Natural killer cell (primary cell): ENCODE results near the gene RAB11FIP3. TPM values are rescaled to one million over a fixed set of nuclear protein-coding genes. Genes with fewer than 3 reads are reported as not detected.
"Not testable (repeated sequence)": the region's sequence is repeated elsewhere in the genome, so short reads cannot be mapped to it uniquely, and the experiment has no call there.

Experiments used
- ATAC-seq, 3 donors: fragments of 150-1000 bp in 2 of 3; fragments of 200-7000 bp in 1 of 3; cut with Tn5 transposase; 1 replicate in 1 of 3; 2 replicates in 2 of 3; pipeline ENCODE4 v1.10.0; 2021; ENCODE audit warnings: mild to moderate bottlenecking in 2 of 3, moderate library complexity in 2 of 3
- DNase-seq, 2 donors: peaks; one replicate each; pipeline versions ENCODE4 v3.0.0 to v3.0.0-alpha.2; 2013 to 2021; ENCODE audit warnings: mixed read lengths in 1 of 2
- H3K27ac ChIP-seq: one replicate; pipeline ENCODE4 v1.5.1; 2013; ENCODE audit warnings: mild to moderate bottlenecking, low read length
- H3K27me3 ChIP-seq: one replicate; pipeline ENCODE4 v1.6.1; 2013; ENCODE audit warnings: low read length; ENCODE audit not compliant: control insufficient read depth, insufficient read depth
- H3K36me3 ChIP-seq: one replicate; pipeline ENCODE4 v1.6.1; 2013; ENCODE audit warnings: low read length; ENCODE audit not compliant: control insufficient read depth, insufficient read depth
- H3K4me1 ChIP-seq: one replicate; pipeline ENCODE4 v1.6.1; 2013; ENCODE audit warnings: low read length; ENCODE audit not compliant: control insufficient read depth, insufficient read depth
- H3K4me3 ChIP-seq: one replicate; pipeline ENCODE4 v1.5.1; 2013; ENCODE audit warnings: low read length
- H3K9me3 ChIP-seq: one replicate; pipeline ENCODE4 v1.6.1; 2013; ENCODE audit warnings: low read length; ENCODE audit not compliant: control insufficient read depth, insufficient read depth
- H3K27ac Mint-ChIP-seq, 2 donors: one replicate each; pipeline ENCODE4 v1.8.0; 2022; ENCODE audit warnings: mild to moderate bottlenecking in 2 of 2, mixed read lengths in 2 of 2, moderate library complexity in 1 of 2
- H3K27me3 Mint-ChIP-seq, 2 donors: one replicate each; pipeline ENCODE4 v1.8.0; 2022; ENCODE audit warnings: low read depth in 2 of 2, mixed read lengths in 2 of 2
- H3K36me3 Mint-ChIP-seq: one replicate; pipeline ENCODE4 v1.8.0; 2022; ENCODE audit warnings: mixed read lengths
- H3K4me1 Mint-ChIP-seq, 2 donors: one replicate each; pipeline ENCODE4 v1.8.0; 2022; ENCODE audit warnings: mixed read lengths in 2 of 2
- H3K4me3 Mint-ChIP-seq: one replicate; pipeline ENCODE4 v1.8.0; 2022; ENCODE audit warnings: mild to moderate bottlenecking, moderate library complexity, mixed read lengths
- H3K9me3 Mint-ChIP-seq, 2 donors: one replicate each; pipeline ENCODE4 v1.8.0; 2022; ENCODE audit warnings: mixed read lengths in 2 of 2
- CTCF ChIP-seq: fragments of 200-600 bp; IDR thresholded peaks from one replicate; pipeline ENCODE4 v1.8.0; 2022; ENCODE audit warnings: antibody characterized with exemption
- WGBS: methylation state at CpG from one replicate; pipeline ENCODE4 v1.1.7; 2013; ENCODE audit warnings: missing lambda C conversion rate; ENCODE audit not compliant: insufficient coverage; 5-methylcytosine and 5-hydroxymethylcytosine counted together
- intact Hi-C: fragments of 100-400 bp; cut with micrococcal nuclease; formaldehyde crosslinking; loops from one replicate; pipeline ENCODE4 v1.14.2; 2022
- total RNA-seq, 4 donors: library from RNA; stranded (reverse); fragments of 120-200 nt in 1 of 4; gene quantifications; one replicate each; pipeline versions ENCODE4 v1.2.3 to v1.2.4, GENCODE V29; 2013 to 2022

Gene RAB11FIP3
- total RNA-seq, 3 donors from 2014 or later (not counting 1 experiment from before 2014, with no cell fraction given): 51.0 to 61.2 (median 55.3) TPM

- Mint-ChIP-seq H3K4me1 (peaks cover 10 to 24% of the 10 kb centered on the region in 2 donors), H3K9me3 (no peaks in the 10 kb centered on the region), H3K4me3 (peak within 1 kb of the TSS; percentile 86), H3K27me3 (no peaks in the 10 kb centered on the region), H3K27ac (peak within 1 kb of the TSS; percentile 73 to 77), H3K36me3 (no peaks in the 10 kb centered on the region)
- TF ChIP-seq CTCF: no peak
- ATAC-seq: peak; percentile 71 to 88 (median 81)
- DNase-seq: peak; percentile 55 to 84
- H3K4me1 ChIP-seq: peaks cover 46% of the 10 kb centered on the region
- peak within 1 kb of the TSS; percentile 63 for H3K4me3 ChIP-seq
- under 1% methylated on average over 105 of the region's 123 CpGs for WGBS
- peaks cover 2% of the 10 kb centered on the region for H3K36me3 ChIP-seq
- peak within 1 kb of the TSS; percentile 5 for H3K27ac ChIP-seq
- no peaks in the 10 kb centered on the region for H3K27me3 ChIP-seq
- no peaks in the 10 kb centered on the region for H3K9me3 ChIP-seq
- intact Hi-C loops: no loop called here
Observed at GRCh38 chr16:381789-382717, 43.4 kb upstream of the RAB11FIP3 start, which contains the start of gene PGAP6. Gene PGAP6, minus strand, starts transcription at chr16:381978. Its CDS starts 157 bp downstream, at chr16:381821.

GRCh38 chr16:383326-384051, 42.0 kb upstream of the RAB11FIP3 start:
- H3K27me3 Mint-ChIP-seq: no peaks in the 10 kb centered on the region
- intact Hi-C loops: no loop called here
- peaks cover 10 to 22% of the 10 kb centered on the region in 2 donors for H3K4me1 Mint-ChIP-seq
- H3K9me3 Mint-ChIP-seq: no peaks in the 10 kb centered on the region
- TF ChIP-seq CTCF: no peak
- peak in 2 of 3 donors; percentile 19 to 46 for ATAC-seq
- H3K4me3 ChIP-seq: peak overlapping the region; percentile 8
- peak overlapping the region; percentile 73 to 77 for H3K27ac Mint-ChIP-seq
- DNase-seq: peak; percentile 51 to 70
- peak overlapping the region; percentile 86 for H3K4me3 Mint-ChIP-seq
- no peaks in the 10 kb centered on the region for H3K36me3 ChIP-seq
- H3K9me3 ChIP-seq: no peaks in the 10 kb centered on the region
- H3K4me1 ChIP-seq: peaks cover 46% of the 10 kb centered on the region
- 23% methylated on average over 33 of the region's 33 CpGs for WGBS
- no peaks in the 10 kb centered on the region for H3K36me3 Mint-ChIP-seq
- H3K27me3 ChIP-seq: no peaks in the 10 kb centered on the region
- peak overlapping the region; percentile 15 for H3K27ac ChIP-seq

- H3K27me3 Mint-ChIP-seq: no peaks in the 10 kb centered on the region
- no peak overlapping the region for H3K4me3 ChIP-seq
- no peak overlapping the region for H3K27ac ChIP-seq
- no peaks in the 10 kb centered on the region for H3K27me3 ChIP-seq
- peaks cover 4% of the 10 kb centered on the region for H3K9me3 ChIP-seq
- TF ChIP-seq CTCF: no peak
- WGBS: 86% methylated on average over 19 of the region's 19 CpGs
- DNase-seq: no peak
- intact Hi-C loops: no loop called here
- H3K36me3 Mint-ChIP-seq: no peaks in the 10 kb centered on the region
- H3K9me3 Mint-ChIP-seq: no peaks in the 10 kb centered on the region
- H3K36me3 ChIP-seq: no peaks in the 10 kb centered on the region
- peaks cover 10 to 14% of the 10 kb centered on the region in 2 donors for H3K4me1 Mint-ChIP-seq
- no peak for ATAC-seq
- H3K4me3 Mint-ChIP-seq: no peak overlapping the region
- peaks cover 26% of the 10 kb centered on the region for H3K4me1 ChIP-seq
- H3K27ac Mint-ChIP-seq: no peak overlapping the region
Observed at GRCh38 chr16:386641-387156, 38.8 kb upstream of the RAB11FIP3 start.

DNA sequence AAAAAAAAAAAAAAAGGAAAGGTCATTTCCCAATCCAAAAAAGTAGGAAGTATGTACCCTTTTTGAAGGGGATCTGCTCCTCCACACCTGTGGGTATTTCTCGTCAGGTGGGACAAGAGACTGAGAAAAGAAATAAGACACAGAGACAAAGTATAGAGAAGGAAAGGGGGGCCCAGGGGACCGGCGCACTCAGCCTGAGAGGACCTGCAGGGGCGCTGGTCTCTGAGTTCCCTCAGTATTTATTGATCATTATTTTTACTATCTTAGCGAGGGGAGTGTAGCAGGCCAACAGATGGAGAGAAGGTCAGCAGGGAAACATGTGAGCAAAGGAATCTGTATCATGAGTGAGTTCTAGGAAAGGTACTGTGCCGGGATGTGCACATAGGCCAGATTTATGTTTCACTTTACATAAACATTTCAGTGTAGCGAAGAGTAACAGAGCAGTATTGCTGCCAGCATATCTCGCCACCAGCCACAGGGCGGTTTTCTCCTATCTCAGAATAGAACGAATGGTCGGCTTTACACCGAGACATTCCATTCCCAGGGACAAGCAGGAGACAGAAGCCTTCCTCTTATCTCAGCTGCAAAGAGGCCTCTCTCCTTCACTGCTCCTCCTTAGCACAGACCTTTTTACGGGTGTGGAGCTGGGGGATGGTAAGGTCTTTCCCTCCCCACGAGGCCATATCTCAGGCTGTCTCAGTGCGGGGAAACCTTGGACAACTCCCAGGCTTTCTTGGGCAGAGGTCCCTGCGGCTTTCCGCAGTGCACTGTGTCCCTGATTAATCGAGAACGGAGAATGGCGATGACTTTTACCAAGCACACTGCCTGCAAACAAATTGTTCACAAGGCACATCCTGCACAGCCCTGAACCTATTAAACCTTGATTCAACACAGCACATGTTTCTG, 37.4 kb upstream of the RAB11FIP3 start:
- H3K4me3 Mint-ChIP-seq, intact Hi-C loops, H3K27me3 Mint-ChIP-seq, H3K4me3 ChIP-seq, H3K27me3 ChIP-seq, H3K9me3 Mint-ChIP-seq, H3K36me3 ChIP-seq, H3K9me3 ChIP-seq, ATAC-seq, H3K36me3 Mint-ChIP-seq, DNase-seq, H3K27ac ChIP-seq: not testable (repeated sequence)
- H3K27ac Mint-ChIP-seq: peak overlapping the region in 1 of 2 donors; percentile 39
- H3K4me1 Mint-ChIP-seq: peaks cover 18 to 21% of the 10 kb centered on the region in 2 donors
- H3K4me1 ChIP-seq: peaks cover 32% of the 10 kb centered on the region
- 95% methylated on average over 18 of the region's 20 CpGs for WGBS
